Upper lobe of left lung (tissue), 4 donors: ENCODE measurements around the gene CD164L2.

Source experiments
- CTCF ChIP-seq, 6 experiments: fragments of 450-650 bp in 4 of 6; fragments of 200-600 bp in 2 of 6; sonication (generic) in 2 of 6; IDR thresholded peaks; one replicate each; pipeline ENCODE4 v1.5.1; 2016 to 2019; ENCODE audit warnings: antibody characterized with exemption in 6 of 6
- POLR2A ChIP-seq, 4 donors: fragments of 450-650 bp; IDR thresholded peaks; one replicate each; pipeline ENCODE4 v1.5.1; 2016 to 2017; ENCODE audit warnings: antibody characterized with exemption in 4 of 4, mild to moderate bottlenecking in 2 of 4

GRCh38 chr1:27372022-27372807, 10.9 kb downstream of the CD164L2 start:
- TF ChIP-seq CTCF (IDR thresholded peaks at IDR 0.05) (no peak), POLR2A (IDR thresholded peaks at IDR 0.05) (no peak)
